Activated naive CD8-positive, alpha-beta T cell (primary cell): ENCODE measurements around the gene ATP2A1.
"Not testable (repeated sequence)": the region's sequence is repeated elsewhere in the genome, so short reads cannot be mapped to it uniquely, and the experiment has no call there.

ENCODE experiments used
- H3K27ac Mint-ChIP-seq: one replicate; pipeline ENCODE4 v1.8.0; 2021; ENCODE audit warnings: mixed read lengths
- H3K27me3 Mint-ChIP-seq: one replicate; pipeline ENCODE4 v1.8.0; 2021; ENCODE audit warnings: mixed read lengths
- H3K36me3 Mint-ChIP-seq: one replicate; pipeline ENCODE4 v1.8.0; 2021; ENCODE audit warnings: mixed read lengths
- H3K4me1 Mint-ChIP-seq: one replicate; pipeline ENCODE4 v1.8.0; 2021; ENCODE audit warnings: low read depth, mixed read lengths
- H3K4me3 Mint-ChIP-seq: one replicate; pipeline ENCODE4 v1.8.0; 2021; ENCODE audit warnings: mild to moderate bottlenecking, mixed read lengths
- H3K9me3 Mint-ChIP-seq: one replicate; pipeline ENCODE4 v1.8.0; 2021; ENCODE audit warnings: low read depth, mixed read lengths

The ATP2A1 gene

GRCh38 chr16:28883221-28883996 is 5.1 kb downstream of the ATP2A1 start:
- H3K36me3 Mint-ChIP-seq = no peaks in the 10 kb centered on the region
- peaks cover 10% of the 10 kb centered on the region for H3K27me3 Mint-ChIP-seq
- no peak overlapping the region for H3K27ac Mint-ChIP-seq
- H3K4me3 Mint-ChIP-seq = no peak overlapping the region
- H3K9me3 Mint-ChIP-seq = no peaks in the 10 kb centered on the region
- peaks cover 9% of the 10 kb centered on the region for H3K4me1 Mint-ChIP-seq

DNA sequence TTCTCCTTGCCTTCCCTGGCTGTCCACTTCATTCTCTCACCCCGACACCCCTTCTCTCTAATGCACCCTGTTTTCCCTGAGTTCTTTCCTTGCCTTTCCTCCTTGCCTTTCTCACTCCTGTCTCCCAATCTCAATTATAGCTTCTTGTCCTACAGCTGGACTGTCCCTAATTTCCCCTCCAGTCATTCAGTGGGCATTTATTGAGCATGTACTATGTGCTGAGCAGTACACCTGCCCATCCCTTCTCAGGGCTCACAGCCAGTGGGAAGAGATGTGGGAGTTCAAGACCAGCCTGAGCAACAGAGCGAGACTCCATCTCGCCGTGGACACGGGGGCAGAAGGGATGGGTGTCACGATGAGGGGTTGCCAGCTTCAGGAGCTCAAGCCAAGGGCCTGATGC is 5.8 kb downstream of the ATP2A1 start:
- Mint-ChIP-seq H3K4me3 (no peak overlapping the region), H3K36me3 (no peaks in the 10 kb centered on the region), H3K4me1 (peaks cover 9% of the 10 kb centered on the region), H3K27me3 (peaks cover 10% of the 10 kb centered on the region), H3K27ac (no peak overlapping the region), H3K9me3 (no peaks in the 10 kb centered on the region)

GRCh38 chr16:28886945-28887344 is 8.7 kb downstream of the ATP2A1 start:
- Mint-ChIP-seq H3K36me3 (no peaks in the 10 kb centered on the region), H3K9me3 (no peaks in the 10 kb centered on the region), H3K4me1 (no peaks in the 10 kb centered on the region), H3K27me3 (peaks cover 4% of the 10 kb centered on the region), H3K27ac (no peak overlapping the region), H3K4me3 (no peak overlapping the region)

GRCh38 chr16:28890355-28890754 is 12.1 kb downstream of the ATP2A1 start:
- H3K4me3 Mint-ChIP-seq, H3K27ac Mint-ChIP-seq, H3K27me3 Mint-ChIP-seq, H3K9me3 Mint-ChIP-seq, H3K36me3 Mint-ChIP-seq, H3K4me1 Mint-ChIP-seq: not testable (repeated sequence)

DNA sequence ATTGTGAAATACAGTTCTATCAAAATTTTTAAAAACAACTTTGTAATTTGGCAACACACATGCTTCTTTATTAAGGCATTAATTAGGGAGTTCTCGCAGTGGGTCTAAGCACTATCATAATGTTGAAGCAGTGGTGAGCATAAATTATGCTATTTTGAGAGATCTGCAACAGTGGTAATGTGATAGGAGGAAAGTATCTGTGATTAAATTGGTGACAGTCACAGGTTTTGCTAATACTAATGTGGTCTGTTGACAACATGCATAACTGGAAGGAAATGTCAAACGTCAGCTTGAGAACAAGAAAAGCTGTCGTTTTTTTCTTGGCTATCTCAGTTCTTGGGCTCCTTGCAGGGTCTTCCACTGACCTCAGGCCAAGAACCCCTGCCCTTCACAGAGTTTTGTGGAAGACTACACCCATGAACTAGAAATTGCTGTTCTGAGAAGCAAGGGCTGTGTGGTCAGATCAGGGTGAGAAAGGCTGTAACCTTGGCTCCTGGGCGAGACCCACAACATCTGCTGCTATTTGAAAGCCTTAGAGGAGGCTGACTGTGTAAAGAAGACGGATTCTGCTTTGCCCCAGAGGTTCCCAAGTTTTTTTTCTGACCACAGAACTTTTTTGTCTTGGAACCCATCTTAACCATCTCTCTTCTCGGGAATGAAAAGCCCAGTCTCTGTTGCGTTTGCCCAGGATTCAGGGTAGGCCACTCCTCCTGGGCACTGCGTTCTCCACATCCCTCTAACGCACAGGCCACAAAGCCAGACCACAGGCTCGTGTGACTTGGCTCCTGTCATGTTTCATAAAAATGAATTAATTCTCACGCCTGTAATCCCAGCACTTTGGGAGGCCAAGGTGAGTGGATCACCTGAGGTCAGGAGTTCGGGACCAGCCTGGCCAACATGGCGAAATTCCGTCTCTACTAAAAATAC is 13.9 kb downstream of the ATP2A1 start:
- no peaks in the 10 kb centered on the region for H3K36me3 Mint-ChIP-seq
- no peak overlapping the region for H3K4me3 Mint-ChIP-seq
- H3K27ac Mint-ChIP-seq = no peak overlapping the region

DNA sequence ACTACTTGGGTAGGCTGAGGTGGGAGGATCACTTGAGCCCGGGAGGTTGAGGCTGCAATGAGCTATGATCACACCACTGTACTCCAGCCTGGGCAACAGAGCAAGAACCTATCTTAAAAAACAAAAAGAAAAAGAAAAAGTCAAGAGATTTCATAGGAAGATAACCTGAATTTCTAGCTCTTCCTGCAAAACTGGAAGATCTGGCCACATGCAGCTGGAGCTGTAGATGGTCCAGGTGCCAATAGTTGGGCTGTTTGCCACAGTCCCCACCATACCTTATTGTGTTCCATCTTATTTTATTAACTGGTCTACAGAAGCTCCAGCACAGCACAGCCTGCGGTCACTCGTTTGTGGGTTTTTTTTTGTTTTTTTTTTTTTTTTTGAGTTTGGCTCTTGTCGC is 15.0 kb downstream of the ATP2A1 start:
- no peak overlapping the region for H3K27ac Mint-ChIP-seq
- H3K4me3 Mint-ChIP-seq = no peak overlapping the region
- H3K27me3 Mint-ChIP-seq = no peaks in the 10 kb centered on the region
- H3K4me1 Mint-ChIP-seq = no peaks in the 10 kb centered on the region
- H3K36me3 Mint-ChIP-seq = no peaks in the 10 kb centered on the region
- H3K9me3 Mint-ChIP-seq = no peaks in the 10 kb centered on the region

More for the DNA sequence above, 13.9 kb downstream of the ATP2A1 start:
- H3K9me3 Mint-ChIP-seq = no peaks in the 10 kb centered on the region
- no peaks in the 10 kb centered on the region for H3K27me3 Mint-ChIP-seq
- H3K4me1 Mint-ChIP-seq = no peaks in the 10 kb centered on the region

- Mint-ChIP-seq H3K9me3 (no peaks in the 10 kb centered on the region), H3K27ac (no peak overlapping the region), H3K36me3 (no peaks in the 10 kb centered on the region), H3K4me3 (no peak overlapping the region), H3K4me1 (no peaks in the 10 kb centered on the region), H3K27me3 (no peaks in the 10 kb centered on the region)
Observed at GRCh38 chr16:28895609-28896008, 17.3 kb downstream of the ATP2A1 start.

- Mint-ChIP-seq H3K27ac (no peak overlapping the region), H3K27me3 (no peaks in the 10 kb centered on the region), H3K36me3 (no peaks in the 10 kb centered on the region), H3K4me1 (peaks cover 2% of the 10 kb centered on the region), H3K4me3 (no peak overlapping the region), H3K9me3 (no peaks in the 10 kb centered on the region)
Observed at GRCh38 chr16:28897826-28898225, 19.5 kb downstream of the ATP2A1 start.

- peaks cover 3% of the 10 kb centered on the region for H3K4me1 Mint-ChIP-seq
- H3K4me3 Mint-ChIP-seq = no peak overlapping the region
- no peaks in the 10 kb centered on the region for H3K27me3 Mint-ChIP-seq
- no peak overlapping the region for H3K27ac Mint-ChIP-seq
- H3K36me3 Mint-ChIP-seq = no peaks in the 10 kb centered on the region
- no peaks in the 10 kb centered on the region for H3K9me3 Mint-ChIP-seq
Observed at GRCh38 chr16:28898266-28898665, 20.0 kb downstream of the ATP2A1 start.

DNA sequence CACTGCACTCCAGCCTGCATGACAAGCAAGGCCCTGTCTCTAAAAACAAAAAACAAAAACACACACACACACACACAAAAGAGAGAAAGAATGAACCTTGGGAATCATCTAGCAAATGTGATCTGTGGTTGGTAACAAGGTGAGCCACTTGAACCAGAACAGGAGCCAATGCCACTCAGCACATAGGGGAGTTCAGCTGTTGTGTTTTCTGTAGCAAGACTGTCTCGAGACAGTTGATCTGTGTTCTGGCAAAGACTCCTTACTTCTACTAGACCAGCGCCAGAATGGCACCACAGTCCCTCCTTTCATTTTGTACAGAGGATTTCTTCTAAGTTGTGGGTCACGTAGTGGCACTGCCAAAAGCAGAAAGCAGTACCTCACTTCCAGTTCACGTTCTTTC is 20.7 kb downstream of the ATP2A1 start:
- Mint-ChIP-seq H3K9me3 (no peaks in the 10 kb centered on the region), H3K36me3 (no peaks in the 10 kb centered on the region), H3K4me3 (no peak overlapping the region), H3K27ac (no peak overlapping the region), H3K27me3 (no peaks in the 10 kb centered on the region), H3K4me1 (peaks cover 3% of the 10 kb centered on the region)

GRCh38 chr16:28899882-28900590 is 21.7 kb downstream of the ATP2A1 start:
- H3K9me3 Mint-ChIP-seq = no peaks in the 10 kb centered on the region
- peaks cover 4% of the 10 kb centered on the region for H3K4me1 Mint-ChIP-seq
- no peaks in the 10 kb centered on the region for H3K27me3 Mint-ChIP-seq
- no peaks in the 10 kb centered on the region for H3K36me3 Mint-ChIP-seq
- H3K4me3 Mint-ChIP-seq = no peak overlapping the region
- no peak overlapping the region for H3K27ac Mint-ChIP-seq

DNA sequence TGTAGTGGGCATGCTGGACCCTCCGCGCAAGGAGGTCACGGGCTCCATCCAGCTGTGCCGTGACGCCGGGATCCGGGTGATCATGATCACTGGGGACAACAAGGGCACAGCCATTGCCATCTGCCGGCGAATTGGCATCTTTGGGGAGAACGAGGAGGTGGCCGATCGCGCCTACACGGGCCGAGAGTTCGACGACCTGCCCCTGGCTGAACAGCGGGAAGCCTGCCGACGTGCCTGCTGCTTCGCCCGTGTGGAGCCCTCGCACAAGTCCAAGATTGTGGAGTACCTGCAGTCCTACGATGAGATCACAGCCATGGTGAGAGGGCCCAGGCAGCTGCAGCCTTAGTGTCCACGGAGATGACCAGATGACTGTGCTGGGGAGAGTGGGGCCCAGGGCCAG is 22.3 kb downstream of the ATP2A1 start:
- H3K27me3 Mint-ChIP-seq = no peaks in the 10 kb centered on the region
- no peaks in the 10 kb centered on the region for H3K9me3 Mint-ChIP-seq
- peaks cover 4% of the 10 kb centered on the region for H3K4me1 Mint-ChIP-seq
- no peak overlapping the region for H3K27ac Mint-ChIP-seq
- H3K36me3 Mint-ChIP-seq = no peaks in the 10 kb centered on the region
- H3K4me3 Mint-ChIP-seq = no peak overlapping the region

GRCh38 chr16:28901862-28902261 is 23.6 kb downstream of the ATP2A1 start:
- H3K4me3 Mint-ChIP-seq = no peak overlapping the region
- H3K36me3 Mint-ChIP-seq = no peaks in the 10 kb centered on the region
- no peaks in the 10 kb centered on the region for H3K9me3 Mint-ChIP-seq

DNA sequence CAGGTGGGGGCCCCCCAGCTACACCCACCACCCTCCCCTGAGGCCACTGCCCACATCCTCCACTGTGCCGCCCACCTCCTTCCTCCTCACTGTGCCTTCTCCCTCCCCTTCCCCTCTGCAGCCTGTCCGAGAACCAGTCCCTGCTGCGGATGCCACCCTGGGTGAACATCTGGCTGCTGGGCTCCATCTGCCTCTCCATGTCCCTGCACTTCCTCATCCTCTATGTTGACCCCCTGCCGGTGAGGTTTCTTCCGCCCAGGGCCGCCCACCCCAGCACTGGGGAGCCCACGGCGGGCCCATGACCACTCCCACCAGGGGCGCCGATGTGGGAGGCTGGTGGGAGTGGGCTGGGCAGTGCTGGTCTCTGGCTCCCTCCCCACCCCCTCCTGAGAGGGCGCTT is 24.6 kb downstream of the ATP2A1 start:
- H3K27ac Mint-ChIP-seq = no peak overlapping the region
- no peak overlapping the region for H3K4me3 Mint-ChIP-seq
- peaks cover 4% of the 10 kb centered on the region for H3K4me1 Mint-ChIP-seq
- no peaks in the 10 kb centered on the region for H3K36me3 Mint-ChIP-seq
- no peaks in the 10 kb centered on the region for H3K9me3 Mint-ChIP-seq
- H3K27me3 Mint-ChIP-seq = no peaks in the 10 kb centered on the region

More at GRCh38 chr16:28901862-28902261, 23.6 kb downstream of the ATP2A1 start:
- Mint-ChIP-seq H3K27me3 (no peaks in the 10 kb centered on the region), H3K27ac (no peak overlapping the region), H3K4me1 (peaks cover 4% of the 10 kb centered on the region)
